ENCODE data around the gene ADAP1.

DNA sequence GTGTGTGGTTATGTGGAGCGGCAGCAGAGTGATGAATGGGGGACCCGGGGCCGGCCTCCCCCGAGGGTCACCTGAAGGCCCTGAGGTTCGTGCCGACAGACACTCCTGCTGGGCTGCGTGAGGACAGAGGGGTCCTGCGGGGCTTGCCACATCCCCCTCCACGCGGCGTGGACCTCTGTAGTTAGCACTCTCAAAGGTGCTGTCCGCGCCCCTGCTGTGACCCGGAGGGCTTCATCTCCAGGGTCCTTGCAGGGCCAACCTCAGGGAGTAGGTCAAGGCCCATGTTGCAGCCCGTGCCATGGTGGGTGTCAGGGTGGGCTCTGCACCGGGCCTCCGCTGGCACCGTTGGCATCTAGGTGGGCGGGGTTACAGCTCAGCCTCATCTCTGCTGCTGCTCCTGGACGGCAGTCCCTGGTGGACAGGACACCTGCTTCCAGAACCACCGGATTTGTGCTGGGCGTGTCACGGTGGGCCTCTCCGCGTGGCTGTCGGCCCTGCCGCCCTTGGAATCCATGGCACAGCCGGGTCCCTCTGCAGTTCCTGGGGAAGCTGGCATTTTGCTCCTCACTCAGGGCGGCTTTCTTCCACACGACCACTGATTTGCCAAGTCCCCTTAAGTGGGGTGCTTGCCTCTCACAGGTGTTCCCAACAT lies 97.9 kb downstream of the ADAP1 start:
- TF ChIP-seq EZH2 (IDR thresholded peaks at IDR 0.05; ENCODE audit: insufficient read depth, poor library complexity, severe bottlenecking), result no peak
- no peak for TF ChIP-seq EZH2phosphoT487 (IDR thresholded peaks at IDR 0.05; ENCODE audit: insufficient read depth, low read depth)
